HG03342 (cell line): ENCODE results near the gene GNGT2.

Source experiments
- ATAC-seq: cut with Tn5 transposase; IDR thresholded peaks from one replicate; pipeline ENCODE4 v1.9.1; 2021; ENCODE audit warnings: mild to moderate bottlenecking, moderate library complexity; ENCODE audit not compliant: unreplicated experiment

The GNGT2 gene

GRCh38 chr17:49229805-49230600 is 19.6 kb upstream of the GNGT2 start:
- peak; percentile 4 for ATAC-seq

- ATAC-seq: no peak
Measured at GRCh38 chr17:49229076-49229804, 18.9 kb upstream of the GNGT2 start.

- peak; percentile 33 for ATAC-seq
Measured at GRCh38 chr17:49227436-49228261, 17.3 kb upstream of the GNGT2 start.

GRCh38 chr17:49226771-49227435 is 16.5 kb upstream of the GNGT2 start:
- no peak for ATAC-seq

GRCh38 chr17:49225554-49226236 is 15.3 kb upstream of the GNGT2 start:
- ATAC-seq: no peak

- no peak for ATAC-seq
Measured at GRCh38 chr17:49224997-49225337, 14.6 kb upstream of the GNGT2 start.

GRCh38 chr17:49224198-49224996 is 14.0 kb upstream of the GNGT2 start:
- no peak for ATAC-seq

- no peak for ATAC-seq
Measured at GRCh38 chr17:49223517-49224197, 13.3 kb upstream of the GNGT2 start.

GRCh38 chr17:49223168-49223516 is 12.8 kb upstream of the GNGT2 start:
- ATAC-seq: no peak

GRCh38 chr17:49219987-49220386 is 9.6 kb upstream of the GNGT2 start:
- no peak for ATAC-seq

- peak; percentile 32 for ATAC-seq
Measured at GRCh38 chr17:49218941-49219913, 8.9 kb upstream of the GNGT2 start.

- peak; percentile 40 for ATAC-seq
Measured at GRCh38 chr17:49217651-49218413, 7.5 kb upstream of the GNGT2 start.

- ATAC-seq: no peak
Measured at GRCh38 chr17:49216953-49217650, 6.7 kb upstream of the GNGT2 start.

GRCh38 chr17:49216482-49216881 is 6.1 kb upstream of the GNGT2 start:
- no peak for ATAC-seq

- no peak for ATAC-seq
Measured at GRCh38 chr17:49214676-49215360, 4.4 kb upstream of the GNGT2 start.

GRCh38 chr17:49213847-49214246 is 3.5 kb upstream of the GNGT2 start:
- no peak for ATAC-seq
